ENCODE data around the gene OPCML. TPM values are rescaled to one million over a fixed set of nuclear protein-coding genes. Genes with fewer than 3 reads are reported as not detected.

The OPCML gene
- total RNA-seq, 2 donors from 2014 or later: not detected

DNA sequence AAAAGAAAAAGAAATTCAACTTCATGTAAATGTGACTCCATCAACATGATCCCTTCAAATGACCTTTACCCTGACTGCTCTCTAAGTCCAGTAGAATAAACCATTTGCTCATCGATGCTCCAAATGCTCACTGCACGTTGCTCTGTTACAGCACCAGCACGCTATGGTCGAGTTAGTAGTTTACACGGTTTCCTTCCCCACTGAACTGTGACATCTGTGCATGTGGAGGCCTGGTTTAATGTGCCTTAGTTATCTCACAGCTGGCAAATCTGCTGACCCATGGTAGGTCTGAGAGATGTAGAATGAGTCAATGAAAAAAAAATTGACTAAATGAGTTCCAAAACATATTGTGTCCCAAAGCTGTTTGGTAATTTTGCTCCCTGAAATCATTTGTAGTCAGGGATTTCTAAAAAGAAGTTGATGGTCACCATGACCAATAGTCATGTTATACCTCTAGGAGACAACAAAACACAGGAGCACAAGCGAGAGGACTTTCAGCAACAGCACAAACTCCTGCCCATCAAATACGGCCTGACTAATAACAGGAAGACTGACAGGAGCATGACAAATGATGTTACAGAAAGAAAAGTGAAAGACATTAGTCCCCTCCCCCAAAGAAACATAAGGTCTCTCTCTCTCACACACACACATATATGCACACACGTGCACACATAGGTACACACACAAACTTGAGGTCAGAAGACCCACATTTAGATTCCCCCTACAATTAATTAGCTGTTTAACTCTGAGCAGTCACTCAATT, 624.5 kb downstream of the OPCML start:
- Histone ChIP-seq H3K27me3 (replicated peaks; ENCODE audit: insufficient read depth) (no peaks in the 10 kb centered on the region), H3K4me1 (ENCODE audit: control insufficient read depth in 1 of 2, low read depth in 2 of 2) (no peaks in the 10 kb centered on the region), H3K9me3 (no peaks in the 10 kb centered on the region), H3K36me3 (no peaks in the 10 kb centered on the region), H3K4me3 (no peak overlapping the region), H3K27ac (no peak overlapping the region)
- no peak for DNase-seq (ENCODE audit: low spot score)
- no peak for ATAC-seq (ENCODE audit: insufficient number of reproducible peaks, low FRiP score, low read depth)
- TF ChIP-seq, protein P1, sequence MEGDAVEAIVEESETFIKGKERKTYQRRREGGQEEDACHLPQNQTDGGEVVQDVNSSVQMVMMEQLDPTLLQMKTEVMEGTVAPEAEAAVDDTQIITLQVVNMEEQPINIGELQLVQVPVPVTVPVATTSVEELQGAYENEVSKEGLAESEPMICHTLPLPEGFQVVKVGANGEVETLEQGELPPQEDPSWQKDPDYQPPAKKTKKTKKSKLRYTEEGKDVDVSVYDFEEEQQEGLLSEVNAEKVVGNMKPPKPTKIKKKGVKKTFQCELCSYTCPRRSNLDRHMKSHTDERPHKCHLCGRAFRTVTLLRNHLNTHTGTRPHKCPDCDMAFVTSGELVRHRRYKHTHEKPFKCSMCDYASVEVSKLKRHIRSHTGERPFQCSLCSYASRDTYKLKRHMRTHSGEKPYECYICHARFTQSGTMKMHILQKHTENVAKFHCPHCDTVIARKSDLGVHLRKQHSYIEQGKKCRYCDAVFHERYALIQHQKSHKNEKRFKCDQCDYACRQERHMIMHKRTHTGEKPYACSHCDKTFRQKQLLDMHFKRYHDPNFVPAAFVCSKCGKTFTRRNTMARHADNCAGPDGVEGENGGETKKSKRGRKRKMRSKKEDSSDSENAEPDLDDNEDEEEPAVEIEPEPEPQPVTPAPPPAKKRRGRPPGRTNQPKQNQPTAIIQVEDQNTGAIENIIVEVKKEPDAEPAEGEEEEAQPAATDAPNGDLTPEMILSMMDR (IDR thresholded peaks at IDR 0.05): no peak

DNA sequence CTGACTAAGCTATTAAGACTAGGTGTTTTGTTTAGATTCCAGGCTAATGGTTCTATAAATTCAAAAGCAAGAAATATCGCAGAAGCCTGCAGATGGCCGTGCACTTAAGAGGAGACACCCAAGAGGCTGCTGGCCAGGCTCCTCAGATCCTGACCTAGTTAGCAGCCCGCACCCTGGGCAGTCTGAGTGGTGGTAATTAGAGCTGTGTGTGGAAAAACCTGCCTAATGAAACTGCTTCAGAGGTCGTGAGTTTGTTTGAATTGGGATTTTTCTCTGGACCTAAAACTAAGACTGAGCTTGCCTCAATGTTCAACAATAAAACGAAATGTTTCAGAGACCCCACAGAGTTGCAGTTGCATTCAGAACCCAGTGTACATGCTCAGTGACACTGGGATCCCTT, 627.7 kb downstream of the OPCML start:
- DNase-seq (ENCODE audit: low spot score) (no peak), ATAC-seq (ENCODE audit: insufficient number of reproducible peaks, low FRiP score, low read depth) (no peak)
- H3K36me3 ChIP-seq: no peaks in the 10 kb centered on the region

GRCh38 chr11:132904091-132904490, 628.2 kb downstream of the OPCML start:
- no peaks in the 10 kb centered on the region for H3K9me3 ChIP-seq
- H3K36me3 ChIP-seq: no peaks in the 10 kb centered on the region
- no peaks in the 10 kb centered on the region for H3K4me1 ChIP-seq (ENCODE audit: control insufficient read depth in 1 of 2, low read depth in 2 of 2)
- DNase-seq (ENCODE audit: low spot score): no peak
- H3K27ac ChIP-seq: no peak overlapping the region
- H3K4me3 ChIP-seq: no peak overlapping the region
- ATAC-seq (ENCODE audit: insufficient number of reproducible peaks, low FRiP score, low read depth): no peak
- H3K27me3 ChIP-seq (replicated peaks; ENCODE audit: insufficient read depth): no peaks in the 10 kb centered on the region
- TF ChIP-seq, protein P1 (IDR thresholded peaks at IDR 0.05): no peak

More for the DNA sequence above, 627.7 kb downstream of the OPCML start:
- Histone ChIP-seq H3K4me3 (no peak overlapping the region), H3K9me3 (no peaks in the 10 kb centered on the region), H3K27ac (no peak overlapping the region), H3K4me1 (ENCODE audit: control insufficient read depth in 1 of 2, low read depth in 2 of 2) (no peaks in the 10 kb centered on the region), H3K27me3 (replicated peaks; ENCODE audit: insufficient read depth) (no peaks in the 10 kb centered on the region)
- TF ChIP-seq, protein P1 (IDR thresholded peaks at IDR 0.05): no peak

DNA sequence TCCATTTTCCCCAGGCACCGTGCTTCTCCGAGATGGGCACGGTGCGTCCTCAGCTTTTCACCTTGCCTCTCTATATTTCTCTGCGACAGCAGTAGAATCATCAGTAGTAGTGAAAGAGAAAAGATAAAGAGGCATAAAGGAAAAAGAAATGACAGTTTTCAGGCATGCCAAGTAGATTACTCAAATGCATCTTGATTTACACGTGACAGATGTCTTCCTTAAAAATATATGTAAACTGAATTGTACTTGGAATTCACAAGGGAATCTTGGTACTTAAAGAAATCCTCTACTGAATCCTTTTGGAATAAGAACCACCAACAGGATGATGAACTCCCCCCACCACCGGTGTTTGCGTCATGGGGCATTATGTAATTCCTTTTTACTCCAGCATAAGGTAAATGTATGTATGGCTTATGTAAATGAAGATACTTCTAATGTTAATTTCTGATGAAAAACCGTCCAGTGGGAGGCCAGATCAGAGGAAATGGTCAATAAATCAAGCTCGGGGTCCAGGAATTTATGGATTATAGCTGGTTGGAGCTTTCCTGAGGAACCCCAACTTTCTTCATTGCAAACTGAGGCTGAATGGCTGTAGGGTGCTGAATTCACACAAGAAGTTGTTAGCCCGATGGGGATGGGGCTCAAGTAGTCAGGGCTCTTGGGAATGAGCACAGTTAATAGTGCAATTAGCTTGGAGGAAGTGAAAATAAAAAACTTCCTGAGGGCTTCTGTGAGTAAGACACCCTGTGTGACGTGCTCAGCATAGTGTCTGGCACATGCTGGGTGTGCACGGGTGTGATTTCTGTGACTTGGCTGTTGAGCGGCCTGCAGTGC, 630.4 kb downstream of the OPCML start:
- H3K36me3 ChIP-seq: no peaks in the 10 kb centered on the region
- DNase-seq (ENCODE audit: low spot score): no peak
- TF ChIP-seq, protein P1 (IDR thresholded peaks at IDR 0.05): no peak

DNA sequence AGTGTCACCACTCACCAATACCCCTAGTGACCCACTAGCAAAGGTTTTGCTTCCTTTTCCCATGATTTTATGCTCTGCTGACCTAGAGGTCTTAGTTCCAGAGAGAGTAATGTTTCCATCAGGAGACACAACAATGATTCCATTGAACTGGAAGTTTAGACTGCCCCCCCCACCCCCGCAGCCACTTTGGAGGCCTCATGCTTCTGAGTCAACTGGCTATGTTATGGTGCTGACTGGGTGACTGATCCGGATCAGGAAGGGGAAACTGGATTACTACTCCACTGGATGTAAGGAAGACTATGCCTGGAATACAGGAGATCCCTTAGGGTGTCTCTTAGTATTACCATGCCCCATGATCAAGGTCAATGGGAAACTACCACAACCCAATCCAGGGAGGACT, 633.6 kb downstream of the OPCML start:
- no peaks in the 10 kb centered on the region for H3K9me3 ChIP-seq
- no peaks in the 10 kb centered on the region for H3K4me1 ChIP-seq (ENCODE audit: control insufficient read depth in 1 of 2, low read depth in 2 of 2)
- no peak for DNase-seq (ENCODE audit: low spot score)
- H3K36me3 ChIP-seq: no peaks in the 10 kb centered on the region
- no peak overlapping the region for H3K27ac ChIP-seq
- H3K4me3 ChIP-seq: no peak overlapping the region
- TF ChIP-seq, protein P1 (IDR thresholded peaks at IDR 0.05): no peak
- ATAC-seq (ENCODE audit: insufficient number of reproducible peaks, low FRiP score, low read depth): no peak
- H3K27me3 ChIP-seq (replicated peaks; ENCODE audit: insufficient read depth): no peaks in the 10 kb centered on the region

More for the DNA sequence above, 630.4 kb downstream of the OPCML start:
- Histone ChIP-seq H3K9me3 (no peaks in the 10 kb centered on the region), H3K27me3 (replicated peaks; ENCODE audit: insufficient read depth) (no peaks in the 10 kb centered on the region), H3K4me3 (no peak overlapping the region), H3K4me1 (ENCODE audit: control insufficient read depth in 1 of 2, low read depth in 2 of 2) (no peaks in the 10 kb centered on the region), H3K27ac (no peak overlapping the region)
- no peak for ATAC-seq (ENCODE audit: insufficient number of reproducible peaks, low FRiP score, low read depth)

All from thoracic aorta (tissue), 2 donors.